Right lobe of liver (tissue), 4 donors: Measurements from ENCODE around the gene FKRP.

Experiments used
- CTCF ChIP-seq, 4 donors: fragments of 200-600 bp in 3 of 4; fragments of 450-650 bp in 1 of 4; IDR thresholded peaks; one replicate each; pipeline versions ENCODE4 v1.5.1 to v1.8.0; 2016 to 2022; ENCODE audit warnings: antibody characterized with exemption in 4 of 4, mild to moderate bottlenecking in 2 of 4
- POLR2A ChIP-seq: fragments of 450-650 bp; IDR thresholded peaks from one replicate; pipeline ENCODE4 v1.6.1; 2017; ENCODE audit warnings: antibody characterized with exemption, mild to moderate bottlenecking
- donor health status: DM: no; HTN: no; CAD: no.
- donor health status: DM: no; HTN: no; CAD: no.
- donor health status: DM: no; HTN: yes; CAD: no.

GRCh38 chr19:46728208-46728607 lies 17.6 kb upstream of the FKRP start:
- TF ChIP-seq CTCF (IDR thresholded peaks at IDR 0.05) (no peak), POLR2A (no peak)
